Liver (tissue), 9 donors: Measurements from ENCODE around the gene CHIC2. TPM values are rescaled to one million over a fixed set of nuclear protein-coding genes. Genes with fewer than 3 reads are reported as not detected.

Source experiments
- DNase-seq: peaks from one replicate; pipeline ENCODE4 v3.0.0-alpha.2; 2017; ENCODE audit warnings: low spot score
- H3K27ac ChIP-seq, 2 donors: one replicate each; pipeline ENCODE4 v1.7.0; 2013; ENCODE audit warnings: inconsistent platforms in 2 of 2, low read length in 2 of 2, control low read depth in 1 of 2, low read depth in 1 of 2, mild to moderate bottlenecking in 1 of 2
- H3K27me3 ChIP-seq, 4 donors: one replicate each; pipeline versions ENCODE4 v1.6.1 to v1.7.0; 2013; ENCODE audit warnings: low read length in 3 of 4, inconsistent platforms in 1 of 4, mild to moderate bottlenecking in 1 of 4, moderate library complexity in 1 of 4; ENCODE audit not compliant: control insufficient read depth in 4 of 4, insufficient read depth in 4 of 4
- H3K36me3 ChIP-seq, 4 donors: one replicate each; pipeline versions ENCODE4 v1.6.1 to v1.7.0; 2013; ENCODE audit warnings: low read length in 3 of 4, mild to moderate bottlenecking in 3 of 4, low read depth in 1 of 4, moderate library complexity in 1 of 4; ENCODE audit not compliant: control insufficient read depth in 4 of 4, insufficient read depth in 3 of 4
- H3K4me1 ChIP-seq, 4 donors: one replicate each; pipeline versions ENCODE4 v1.6.1 to v1.7.0; 2013; ENCODE audit warnings: low read length in 3 of 4, mild to moderate bottlenecking in 3 of 4, moderate library complexity in 1 of 4; ENCODE audit not compliant: control insufficient read depth in 4 of 4, insufficient read depth in 4 of 4
- H3K4me3 ChIP-seq, 3 donors: one replicate each; pipeline versions ENCODE4 v1.6.1 to v1.7.0; 2013; ENCODE audit warnings: low read length in 3 of 3, control low read depth in 1 of 3, low read depth in 1 of 3, mild to moderate bottlenecking in 1 of 3
- H3K9ac ChIP-seq, 2 donors: one replicate each; pipeline ENCODE4 v1.7.0; 2013; ENCODE audit warnings: low read length in 2 of 2, mild to moderate bottlenecking in 2 of 2, moderate library complexity in 2 of 2, control low read depth in 1 of 2, low read depth in 1 of 2
- H3K9me3 ChIP-seq, 4 donors: one replicate each; pipeline versions ENCODE4 v1.6.1 to v1.7.0; 2013; ENCODE audit warnings: low read length in 3 of 4; ENCODE audit not compliant: control insufficient read depth in 4 of 4
- EGR1 ChIP-seq, 2 donors: IDR thresholded peaks; 2 replicates each; pipeline ENCODE4 v1.6.1; 2016 to 2018; ENCODE audit warnings: antibody characterized with exemption in 2 of 2, low read depth in 2 of 2
- FOXA1 ChIP-seq: IDR thresholded peaks from 2 replicates; pipeline ENCODE4 v1.6.1; 2016; ENCODE audit warnings: antibody characterized with exemption
- FOXA2 ChIP-seq: IDR thresholded peaks from 2 replicates; pipeline ENCODE4 v1.6.1; 2016; ENCODE audit warnings: antibody characterized with exemption
- GABPA ChIP-seq, 2 donors: IDR thresholded peaks in 1 of 2; conservative IDR thresholded peaks in 1 of 2; 2 replicates each; pipeline ENCODE4 v1.6.1; 2016; ENCODE audit warnings: antibody characterized with exemption in 2 of 2, mild to moderate bottlenecking in 1 of 2, moderate library complexity in 1 of 2
- HNF4A ChIP-seq, 2 donors: conservative IDR thresholded peaks; 2 replicates each; pipeline ENCODE4 v1.6.1; 2016; ENCODE audit warnings: antibody characterized with exemption in 2 of 2, mild to moderate bottlenecking in 2 of 2
- HNF4G ChIP-seq: IDR thresholded peaks from 2 replicates; pipeline ENCODE4 v1.6.1; 2016; ENCODE audit warnings: antibody characterized with exemption
- JUND ChIP-seq, 2 donors: IDR thresholded peaks; 2 replicates each; pipeline ENCODE4 v1.6.1; 2016; ENCODE audit warnings: antibody characterized with exemption in 2 of 2
- NR2F2 ChIP-seq: IDR thresholded peaks from 2 replicates; pipeline ENCODE4 v1.6.1; 2016; ENCODE audit warnings: antibody characterized with exemption
- RAD21 ChIP-seq, 2 donors: IDR thresholded peaks; 2 replicates each; pipeline ENCODE4 v1.6.1; 2016; ENCODE audit warnings: antibody characterized with exemption in 2 of 2, mild to moderate bottlenecking in 2 of 2
- RXRA ChIP-seq, 2 donors: IDR thresholded peaks; 2 replicates each; pipeline ENCODE4 v1.6.1; 2017 to 2018; ENCODE audit warnings: antibody characterized with exemption in 2 of 2, mild to moderate bottlenecking in 1 of 2
- SP1 ChIP-seq: IDR thresholded peaks from 2 replicates; pipeline ENCODE4 v1.6.1; 2018; ENCODE audit warnings: antibody characterized with exemption, mild to moderate bottlenecking
- TAF1 ChIP-seq: conservative IDR thresholded peaks from 2 replicates; pipeline ENCODE4 v1.6.1; 2016; ENCODE audit warnings: antibody characterized with exemption, mild to moderate bottlenecking
- YY1 ChIP-seq: IDR thresholded peaks from 2 replicates; pipeline ENCODE4 v1.6.1; 2016; ENCODE audit warnings: antibody characterized with exemption, mild to moderate bottlenecking
- WGBS: extraction: QIAGEN DNeasy Blood & Tissue Kit; methylation state at CpG from one replicate; pipeline ENCODE4 v1.1.7; 2013; 5-methylcytosine and 5-hydroxymethylcytosine counted together
- polyA plus RNA-seq, 2 donors: library from polyadenylated mRNA; stranded (reverse) in 1 of 2; unstranded in 1 of 2; fragments of 200-250 nt in 1 of 2; fragments of >200 nt in 1 of 2; fragmentation: Nextera tagmentation in 1 of 2; extraction: Ambion mirVana in 1 of 2; gene quantifications; one replicate each; pipeline versions ENCODE4 v1.2.1 to v1.2.3, GENCODE V29; 2013 to 2015
- total RNA-seq, 2 donors: library from RNA; depleted of rRNA; stranded (reverse); fragments of >200 nt; gene quantifications; one replicate each; pipeline ENCODE4 v1.2.3, GENCODE V29; 2014
- TF ChIP-seq, protein P1 (sequence below): IDR thresholded peaks from 2 replicates; pipeline ENCODE4 v1.6.1; 2016; ENCODE audit warnings: antibody characterized with exemption
- TF ChIP-seq, protein P2 (sequence below): fragments of 150-350 bp; IDR thresholded peaks from 2 replicates; pipeline ENCODE4 v1.5.1; 2017; ENCODE audit warnings: improper control_type of control experiment, low read depth, low read length; ENCODE audit not compliant: missing input control
- TF ChIP-seq, protein P3 (sequence below): IDR thresholded peaks from 2 replicates; pipeline ENCODE4 v1.6.1; 2016; ENCODE audit warnings: antibody characterized with exemption, mild to moderate bottlenecking
- TF ChIP-seq, protein P4 (sequence below): IDR thresholded peaks from 2 replicates; pipeline ENCODE4 v1.6.1; 2016; ENCODE audit warnings: antibody characterized with exemption
- TF ChIP-seq, protein P5 (sequence below): IDR thresholded peaks from 2 replicates; pipeline ENCODE4 v1.6.1; 2016; ENCODE audit warnings: antibody characterized with exemption
- donor health status: healthy.
- donor health status: healthy.
- donor health status: healthy.
- donor health status: healthy.
- donor health status: healthy.

The CHIC2 gene
- total and polyA plus RNA-seq, 4 donors = 9.3 to 26.2 (median 18.4) TPM

DNA sequence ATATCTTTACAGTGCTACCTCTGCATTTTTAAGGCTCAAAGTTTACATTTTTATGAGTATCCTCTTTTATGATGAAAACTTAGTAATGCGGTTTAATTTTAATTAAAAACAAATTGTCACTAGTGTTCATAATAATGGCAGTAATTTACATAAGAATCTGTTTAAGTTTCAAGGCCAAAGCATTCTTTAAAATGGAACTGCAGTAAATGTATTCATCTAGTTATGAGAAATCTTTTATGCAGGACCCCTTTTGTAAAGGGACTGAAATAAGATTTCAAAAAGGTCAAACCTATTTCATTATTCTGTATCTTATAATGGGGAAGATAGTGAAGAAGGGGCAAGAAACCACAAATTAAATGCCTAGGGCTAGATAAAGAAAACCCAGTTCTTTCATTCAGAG lies 37.1 kb downstream of the CHIC2 start:
- Histone ChIP-seq H3K4me3 (no peak overlapping the region), H3K4me1 (peaks cover 0 to 2% (median 0%) of the 10 kb centered on the region in 4 donors), H3K27me3 (no peaks in the 10 kb centered on the region), H3K9me3 (no peaks in the 10 kb centered on the region), H3K36me3 (no peaks in the 10 kb centered on the region), H3K9ac (no peak overlapping the region), H3K27ac (no peak overlapping the region)
- no peak for DNase-seq
- WGBS = 91% methylated on average over 1 of the region's 1 CpG
- TF ChIP-seq, protein P1, sequence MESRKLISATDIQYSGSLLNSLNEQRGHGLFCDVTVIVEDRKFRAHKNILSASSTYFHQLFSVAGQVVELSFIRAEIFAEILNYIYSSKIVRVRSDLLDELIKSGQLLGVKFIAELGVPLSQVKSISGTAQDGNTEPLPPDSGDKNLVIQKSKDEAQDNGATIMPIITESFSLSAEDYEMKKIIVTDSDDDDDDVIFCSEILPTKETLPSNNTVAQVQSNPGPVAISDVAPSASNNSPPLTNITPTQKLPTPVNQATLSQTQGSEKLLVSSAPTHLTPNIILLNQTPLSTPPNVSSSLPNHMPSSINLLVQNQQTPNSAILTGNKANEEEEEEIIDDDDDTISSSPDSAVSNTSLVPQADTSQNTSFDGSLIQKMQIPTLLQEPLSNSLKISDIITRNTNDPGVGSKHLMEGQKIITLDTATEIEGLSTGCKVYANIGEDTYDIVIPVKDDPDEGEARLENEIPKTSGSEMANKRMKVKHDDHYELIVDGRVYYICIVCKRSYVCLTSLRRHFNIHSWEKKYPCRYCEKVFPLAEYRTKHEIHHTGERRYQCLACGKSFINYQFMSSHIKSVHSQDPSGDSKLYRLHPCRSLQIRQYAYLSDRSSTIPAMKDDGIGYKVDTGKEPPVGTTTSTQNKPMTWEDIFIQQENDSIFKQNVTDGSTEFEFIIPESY = no peak
- TF ChIP-seq, protein P2, sequence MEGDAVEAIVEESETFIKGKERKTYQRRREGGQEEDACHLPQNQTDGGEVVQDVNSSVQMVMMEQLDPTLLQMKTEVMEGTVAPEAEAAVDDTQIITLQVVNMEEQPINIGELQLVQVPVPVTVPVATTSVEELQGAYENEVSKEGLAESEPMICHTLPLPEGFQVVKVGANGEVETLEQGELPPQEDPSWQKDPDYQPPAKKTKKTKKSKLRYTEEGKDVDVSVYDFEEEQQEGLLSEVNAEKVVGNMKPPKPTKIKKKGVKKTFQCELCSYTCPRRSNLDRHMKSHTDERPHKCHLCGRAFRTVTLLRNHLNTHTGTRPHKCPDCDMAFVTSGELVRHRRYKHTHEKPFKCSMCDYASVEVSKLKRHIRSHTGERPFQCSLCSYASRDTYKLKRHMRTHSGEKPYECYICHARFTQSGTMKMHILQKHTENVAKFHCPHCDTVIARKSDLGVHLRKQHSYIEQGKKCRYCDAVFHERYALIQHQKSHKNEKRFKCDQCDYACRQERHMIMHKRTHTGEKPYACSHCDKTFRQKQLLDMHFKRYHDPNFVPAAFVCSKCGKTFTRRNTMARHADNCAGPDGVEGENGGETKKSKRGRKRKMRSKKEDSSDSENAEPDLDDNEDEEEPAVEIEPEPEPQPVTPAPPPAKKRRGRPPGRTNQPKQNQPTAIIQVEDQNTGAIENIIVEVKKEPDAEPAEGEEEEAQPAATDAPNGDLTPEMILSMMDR = no peak
- TF ChIP-seq HNF4A (conservative IDR thresholded peaks at IDR 0.05) = no peak
- no peak for TF ChIP-seq RAD21 (IDR thresholded peaks at IDR 0.05)
- TF ChIP-seq NR2F2 = no peak
- TF ChIP-seq, protein P3, sequence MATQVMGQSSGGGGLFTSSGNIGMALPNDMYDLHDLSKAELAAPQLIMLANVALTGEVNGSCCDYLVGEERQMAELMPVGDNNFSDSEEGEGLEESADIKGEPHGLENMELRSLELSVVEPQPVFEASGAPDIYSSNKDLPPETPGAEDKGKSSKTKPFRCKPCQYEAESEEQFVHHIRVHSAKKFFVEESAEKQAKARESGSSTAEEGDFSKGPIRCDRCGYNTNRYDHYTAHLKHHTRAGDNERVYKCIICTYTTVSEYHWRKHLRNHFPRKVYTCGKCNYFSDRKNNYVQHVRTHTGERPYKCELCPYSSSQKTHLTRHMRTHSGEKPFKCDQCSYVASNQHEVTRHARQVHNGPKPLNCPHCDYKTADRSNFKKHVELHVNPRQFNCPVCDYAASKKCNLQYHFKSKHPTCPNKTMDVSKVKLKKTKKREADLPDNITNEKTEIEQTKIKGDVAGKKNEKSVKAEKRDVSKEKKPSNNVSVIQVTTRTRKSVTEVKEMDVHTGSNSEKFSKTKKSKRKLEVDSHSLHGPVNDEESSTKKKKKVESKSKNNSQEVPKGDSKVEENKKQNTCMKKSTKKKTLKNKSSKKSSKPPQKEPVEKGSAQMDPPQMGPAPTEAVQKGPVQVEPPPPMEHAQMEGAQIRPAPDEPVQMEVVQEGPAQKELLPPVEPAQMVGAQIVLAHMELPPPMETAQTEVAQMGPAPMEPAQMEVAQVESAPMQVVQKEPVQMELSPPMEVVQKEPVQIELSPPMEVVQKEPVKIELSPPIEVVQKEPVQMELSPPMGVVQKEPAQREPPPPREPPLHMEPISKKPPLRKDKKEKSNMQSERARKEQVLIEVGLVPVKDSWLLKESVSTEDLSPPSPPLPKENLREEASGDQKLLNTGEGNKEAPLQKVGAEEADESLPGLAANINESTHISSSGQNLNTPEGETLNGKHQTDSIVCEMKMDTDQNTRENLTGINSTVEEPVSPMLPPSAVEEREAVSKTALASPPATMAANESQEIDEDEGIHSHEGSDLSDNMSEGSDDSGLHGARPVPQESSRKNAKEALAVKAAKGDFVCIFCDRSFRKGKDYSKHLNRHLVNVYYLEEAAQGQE = no peak
- no peak for TF ChIP-seq GABPA (IDR thresholded peaks at IDR 0.05 in 1 of 2, conservative IDR thresholded peaks at IDR 0.05 in 1 of 2)
- TF ChIP-seq FOXA1 = no peak
- TF ChIP-seq, protein P4, sequence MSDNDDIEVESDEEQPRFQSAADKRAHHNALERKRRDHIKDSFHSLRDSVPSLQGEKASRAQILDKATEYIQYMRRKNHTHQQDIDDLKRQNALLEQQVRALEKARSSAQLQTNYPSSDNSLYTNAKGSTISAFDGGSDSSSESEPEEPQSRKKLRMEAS = no peak
- no peak for TF ChIP-seq TAF1
- TF ChIP-seq RXRA (IDR thresholded peaks at IDR 0.05) = no peak
- TF ChIP-seq JUND (IDR thresholded peaks at IDR 0.05) = no peak
- TF ChIP-seq YY1 = no peak
- no peak for TF ChIP-seq SP1

DNA sequence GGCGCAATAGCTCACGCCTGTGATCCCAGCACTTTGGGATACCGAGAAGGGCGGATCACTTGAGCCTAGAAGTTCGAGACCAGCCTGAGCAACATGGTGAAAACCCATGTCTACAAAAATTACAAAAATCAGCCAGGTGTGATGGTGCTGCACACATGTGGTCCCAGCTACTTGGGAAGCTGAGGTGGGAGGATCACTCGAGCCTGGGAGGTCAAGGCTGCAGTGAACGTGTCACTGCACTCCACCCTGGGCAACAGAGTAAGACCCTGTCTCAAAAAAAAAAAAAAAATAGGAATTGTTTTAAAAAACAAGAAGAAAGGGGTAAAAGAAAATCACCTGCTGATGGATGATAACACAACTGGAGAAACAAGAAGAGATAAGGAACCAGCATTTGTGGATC lies 38.8 kb downstream of the CHIC2 start:
- Histone ChIP-seq H3K27ac (no peak overlapping the region), H3K4me1 (peaks cover 0 to under 1% (median 0%) of the 10 kb centered on the region in 4 donors), H3K4me3 (no peak overlapping the region), H3K27me3 (no peaks in the 10 kb centered on the region), H3K9me3 (no peaks in the 10 kb centered on the region), H3K36me3 (no peaks in the 10 kb centered on the region), H3K9ac (no peak overlapping the region)
- WGBS = 98% methylated on average over 7 of the region's 7 CpGs
- no peak for DNase-seq
- TF ChIP-seq NR2F2 (no peak), HNF4G (no peak), HNF4A (conservative IDR thresholded peaks at IDR 0.05) (no peak), SP1 (no peak), FOXA1 (no peak), GABPA (IDR thresholded peaks at IDR 0.05 in 1 of 2, conservative IDR thresholded peaks at IDR 0.05 in 1 of 2) (no peak), EGR1 (IDR thresholded peaks at IDR 0.05; ENCODE audit: low read depth in 2 of 2) (no peak), JUND (IDR thresholded peaks at IDR 0.05) (no peak), YY1 (no peak), FOXA2 (no peak), RXRA (IDR thresholded peaks at IDR 0.05) (no peak), RAD21 (IDR thresholded peaks at IDR 0.05) (no peak)
- TF ChIP-seq, protein P5, sequence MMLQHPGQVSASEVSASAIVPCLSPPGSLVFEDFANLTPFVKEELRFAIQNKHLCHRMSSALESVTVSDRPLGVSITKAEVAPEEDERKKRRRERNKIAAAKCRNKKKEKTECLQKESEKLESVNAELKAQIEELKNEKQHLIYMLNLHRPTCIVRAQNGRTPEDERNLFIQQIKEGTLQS = no peak
- TF ChIP-seq, protein P2 = no peak
- TF ChIP-seq, protein P1 = no peak
